AML-193 (cell line): ENCODE data around the gene CCM2L.

Experiments used
- DNase-seq, 2 experiments: peaks; one replicate each; lab custom pipeline; 2025; lab: John Stamatoyannopoulos, UW

CCM2L gene

DNA sequence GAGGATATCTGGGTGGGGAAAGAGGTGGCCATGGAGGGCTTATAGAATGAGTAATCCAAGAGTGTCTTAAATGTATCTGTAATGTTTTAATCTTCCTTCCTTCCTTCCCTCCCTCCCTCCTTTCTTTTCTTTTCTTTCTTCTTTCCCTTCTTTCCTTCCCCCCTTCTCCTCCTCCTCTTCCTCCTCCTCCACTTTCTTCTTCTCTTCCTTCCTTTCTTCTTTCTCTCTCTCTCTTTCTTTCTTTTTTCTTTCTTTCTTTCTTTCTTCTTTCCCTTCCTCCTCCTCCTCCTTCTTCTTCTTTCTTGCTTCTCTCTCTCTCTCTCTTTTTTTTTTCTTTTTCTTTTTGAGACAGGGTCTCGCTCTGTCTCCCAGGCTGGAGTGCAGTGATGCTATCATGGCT lies 49.0 kb downstream of the CCM2L start:
- no peak for DNase-seq

DNA sequence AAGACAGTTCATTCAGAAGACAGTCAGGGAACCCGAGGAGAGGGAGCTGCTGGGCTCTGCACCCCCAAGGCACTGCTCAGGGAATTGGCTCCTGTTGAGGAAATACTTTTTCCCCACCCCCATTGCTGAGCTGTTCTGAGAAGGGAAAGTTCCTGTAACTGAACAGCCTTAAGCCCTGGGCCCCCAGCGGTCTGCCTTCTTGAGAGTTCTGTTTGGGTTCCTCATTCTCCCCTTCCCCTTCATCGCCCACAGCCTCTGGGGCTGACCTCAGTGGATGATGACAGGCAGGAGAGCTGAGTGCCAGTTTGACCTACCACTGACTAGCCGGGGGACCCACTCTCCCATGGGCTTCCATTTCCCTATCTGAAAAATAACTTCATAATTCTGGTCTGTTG lies 52.5 kb downstream of the CCM2L start:
- DNase-seq = peak; percentile 90 to 92

DNA sequence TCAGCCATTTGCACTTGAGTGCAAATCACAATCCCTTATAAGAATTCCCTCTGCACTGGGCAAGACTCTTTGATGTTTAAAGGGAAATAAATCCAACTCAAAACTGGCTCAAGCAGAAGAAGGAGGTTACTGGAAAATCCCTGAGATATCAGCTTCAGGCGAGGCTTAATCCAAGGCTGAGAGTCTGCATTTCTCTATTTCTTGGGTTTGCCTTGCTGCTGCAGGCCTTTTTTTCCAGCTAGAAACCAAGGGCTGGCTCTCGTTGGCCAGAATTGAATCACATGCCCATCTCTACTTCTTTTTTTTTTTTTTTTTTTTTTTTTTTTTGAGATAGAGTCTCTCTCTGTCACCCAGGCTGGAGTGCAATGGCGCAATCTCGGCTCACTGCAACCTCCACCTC lies 53.5 kb downstream of the CCM2L start:
- peak; percentile 54 to 65 for DNase-seq

DNA sequence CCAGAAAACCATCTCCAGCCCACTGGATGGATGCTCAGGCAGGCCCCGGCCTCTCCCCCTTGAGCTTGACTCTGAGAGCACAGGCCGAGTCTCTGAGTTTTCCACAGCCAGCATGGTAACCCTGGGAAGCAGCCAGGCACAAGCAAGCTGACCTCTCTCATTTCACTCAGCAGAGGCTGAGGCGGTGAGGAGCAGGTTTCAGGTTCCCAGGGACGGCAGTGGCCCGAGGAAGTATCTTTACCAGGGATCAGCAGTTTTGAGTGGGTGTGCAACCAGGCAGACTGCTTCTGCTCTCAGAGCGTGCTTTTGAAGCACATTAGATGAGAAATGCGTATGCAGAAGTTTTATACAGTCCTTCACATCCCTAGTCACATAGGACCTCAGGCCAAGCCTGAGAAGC lies 54.4 kb downstream of the CCM2L start:
- DNase-seq = no peak

DNA sequence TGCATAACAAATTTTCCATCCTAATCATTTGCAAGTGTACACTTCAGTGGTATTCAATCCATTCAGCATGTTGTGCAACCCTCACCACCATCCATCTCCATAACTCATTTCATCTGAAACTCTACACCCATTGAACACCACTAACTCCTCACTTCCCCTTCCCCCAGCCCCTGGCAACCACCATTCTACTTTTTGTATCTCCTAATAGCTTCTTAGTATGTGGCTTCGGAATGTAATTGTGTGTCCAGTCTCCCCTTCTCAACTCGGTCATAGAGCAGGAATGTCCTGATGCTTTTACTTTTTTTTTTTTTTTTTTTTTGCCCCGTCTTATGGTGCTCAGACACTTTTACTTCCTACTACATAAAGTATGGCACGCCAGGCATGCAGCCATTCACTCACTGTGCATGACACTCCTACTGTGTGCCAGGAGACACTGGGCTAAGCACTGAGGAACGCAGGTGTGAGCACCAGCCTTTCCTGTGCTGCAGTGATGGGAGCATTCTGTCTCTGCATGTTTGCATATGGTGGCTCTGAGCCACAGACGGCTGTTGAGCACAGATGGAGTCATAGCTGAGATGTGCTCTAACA lies 57.1 kb downstream of the CCM2L start:
- no peak for DNase-seq

DNA sequence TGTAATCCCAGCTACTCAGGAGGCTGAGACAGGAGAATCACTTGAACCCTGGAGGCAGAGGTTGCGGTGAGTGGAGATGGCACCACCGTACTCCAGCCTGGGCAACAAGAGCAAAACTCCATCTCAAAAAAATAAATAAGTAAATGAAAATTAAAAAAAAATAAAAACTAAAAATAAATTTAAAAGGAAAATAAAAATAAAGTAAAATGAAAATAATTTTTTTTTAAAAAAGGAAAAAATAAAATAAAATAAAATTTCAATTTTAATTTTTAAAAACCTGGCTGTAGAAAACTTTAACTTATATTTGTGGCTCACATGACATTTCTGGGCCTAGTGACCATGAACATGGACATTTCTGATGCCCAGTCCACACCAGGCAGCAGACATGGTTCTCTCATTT lies 57.9 kb downstream of the CCM2L start:
- no peak for DNase-seq

DNA sequence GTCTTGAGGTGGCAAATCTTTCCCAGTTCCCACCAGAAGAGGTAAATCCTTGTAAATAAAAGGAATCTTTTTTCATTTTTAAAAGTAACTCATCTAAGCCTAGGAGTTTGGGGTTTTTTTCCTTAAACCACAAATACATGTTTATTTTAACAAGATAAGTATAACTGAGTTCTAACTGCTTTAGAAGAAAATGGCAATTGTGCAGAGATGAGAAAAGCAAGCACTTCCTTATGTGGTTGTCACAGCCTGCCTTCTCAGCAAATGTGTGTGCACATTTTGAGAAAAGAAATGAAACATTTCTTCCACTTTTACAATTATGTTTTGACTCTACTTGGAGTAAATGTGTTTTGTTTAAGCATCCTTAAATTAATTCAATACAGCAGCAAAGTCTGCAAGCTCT lies 59.5 kb downstream of the CCM2L start:
- DNase-seq = no peak

DNA sequence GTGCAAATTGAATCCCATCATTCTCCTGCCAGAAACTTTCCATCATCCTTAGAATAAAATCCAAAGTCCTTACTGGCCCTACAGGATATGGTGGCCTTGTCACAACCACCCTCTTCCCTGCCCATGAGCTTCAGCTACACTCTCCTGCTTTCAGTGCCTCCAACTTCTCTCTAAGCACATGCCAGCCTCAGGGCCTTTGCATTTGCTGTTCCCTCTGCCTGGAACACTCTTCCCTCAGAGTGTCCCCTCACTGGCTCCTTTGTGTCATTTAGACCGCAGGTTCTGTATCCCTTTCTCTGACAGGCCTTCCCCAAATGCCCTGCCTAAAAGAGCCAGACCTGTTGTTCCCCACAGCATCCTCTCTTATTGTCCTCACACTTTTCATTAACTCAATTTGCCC lies 60.0 kb downstream of the CCM2L start:
- no peak for DNase-seq

DNA sequence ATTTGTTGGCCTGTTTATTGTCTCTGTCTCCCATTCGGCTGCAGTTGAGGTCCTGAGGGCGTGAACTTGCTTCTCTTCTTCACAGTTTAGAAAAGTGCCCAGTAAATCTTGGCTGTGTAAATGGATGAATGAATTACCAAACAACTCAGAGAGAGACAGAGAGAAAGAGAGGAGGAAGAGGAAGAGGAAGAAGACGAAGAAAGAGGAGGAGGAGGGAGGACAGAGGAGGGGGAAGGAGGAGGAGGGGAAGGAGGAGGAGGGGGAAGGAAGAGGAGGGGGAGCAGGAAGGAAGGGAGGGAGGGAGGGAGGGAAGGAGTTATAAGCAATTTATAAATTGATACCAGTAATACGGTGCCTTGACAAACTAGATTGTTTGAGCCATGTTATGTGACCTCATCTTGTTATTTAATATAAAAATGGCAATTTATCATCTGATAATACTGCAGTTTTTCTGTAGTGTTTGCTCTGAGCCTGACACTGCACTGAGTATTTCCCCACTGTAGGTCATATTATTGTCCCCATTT lies 60.5 kb downstream of the CCM2L start:
- no peak for DNase-seq

DNA sequence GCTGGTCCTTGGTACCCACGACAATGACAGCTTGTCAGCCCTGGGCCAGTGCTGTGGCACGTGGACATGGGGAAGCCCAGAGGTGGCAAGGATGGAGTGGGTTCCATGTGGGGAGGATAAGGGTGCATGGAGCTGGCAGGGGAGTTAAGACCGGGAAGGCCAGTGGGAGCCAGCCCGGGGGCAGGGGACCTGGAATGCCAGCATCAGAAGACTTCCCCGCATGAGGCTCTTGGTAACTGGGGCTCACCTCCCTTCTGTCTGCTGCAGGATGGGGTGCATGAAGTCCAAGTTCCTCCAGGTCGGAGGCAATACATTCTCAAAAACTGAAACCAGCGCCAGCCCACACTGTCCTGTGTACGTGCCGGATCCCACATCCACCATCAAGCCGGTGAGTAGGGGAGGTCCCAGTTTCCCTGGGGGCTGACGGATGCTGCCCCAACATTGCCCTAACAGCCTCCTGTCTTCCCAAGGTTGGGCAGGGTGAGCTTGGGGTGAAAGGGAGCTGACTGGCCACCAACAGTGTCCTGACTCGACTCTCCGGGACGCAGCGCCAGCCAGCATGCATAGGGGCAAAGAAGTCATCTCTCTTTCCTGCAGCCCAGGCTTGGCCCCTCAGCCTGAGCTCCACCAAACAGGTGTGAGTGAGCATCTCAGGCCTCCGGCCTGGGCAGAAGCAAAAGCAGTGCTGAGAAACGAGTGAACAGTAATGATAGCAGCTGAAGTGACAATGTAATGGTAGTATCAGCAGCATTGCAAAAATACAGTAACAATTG lies 61.3 kb downstream of the CCM2L start:
- no peak for DNase-seq

DNA sequence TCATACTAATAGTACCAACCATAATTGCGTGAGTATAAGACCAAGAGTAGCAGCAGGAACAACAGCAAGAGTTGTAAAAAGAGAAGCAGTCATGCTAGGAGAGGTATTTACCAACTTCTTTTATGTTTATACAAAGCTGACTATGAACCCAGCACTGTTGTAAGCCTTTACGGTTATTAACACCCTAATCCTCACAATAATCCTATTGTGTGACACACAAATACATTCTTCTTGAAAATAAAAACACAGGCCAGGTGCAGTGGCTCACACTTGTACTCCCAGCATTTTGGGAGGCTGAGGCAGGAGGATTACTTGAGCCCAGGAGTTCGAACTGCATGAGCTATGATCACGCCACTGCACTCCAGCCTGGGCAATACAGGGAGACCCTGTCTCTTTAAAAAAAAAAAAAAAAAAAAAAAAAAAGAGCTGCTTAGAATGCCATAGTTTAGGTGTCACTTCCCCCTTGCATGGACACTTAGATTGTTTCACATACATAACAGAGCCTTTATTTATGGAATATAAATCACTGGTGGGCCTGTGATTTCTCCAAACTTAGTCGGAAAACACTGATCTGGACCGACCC lies 62.0 kb downstream of the CCM2L start:
- DNase-seq = no peak

DNA sequence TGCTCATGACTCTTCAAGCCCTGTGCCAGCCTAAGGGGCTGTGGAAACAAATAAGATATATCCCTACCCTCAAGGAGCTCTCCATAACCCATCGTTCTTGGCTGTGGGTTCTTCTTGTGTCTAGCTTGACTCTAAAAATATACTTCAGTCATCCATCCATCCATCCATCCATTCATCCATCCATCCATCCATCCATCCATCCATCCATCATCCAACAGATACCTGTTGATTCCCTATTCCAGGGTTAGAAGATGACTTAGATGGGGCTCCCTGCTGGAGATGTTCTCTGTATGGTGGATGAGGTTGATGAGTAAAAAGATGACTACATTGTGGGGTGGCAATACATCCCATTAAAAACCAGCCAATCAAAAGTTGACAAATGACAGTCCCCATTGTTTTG lies 65.3 kb downstream of the CCM2L start:
- DNase-seq = no peak

DNA sequence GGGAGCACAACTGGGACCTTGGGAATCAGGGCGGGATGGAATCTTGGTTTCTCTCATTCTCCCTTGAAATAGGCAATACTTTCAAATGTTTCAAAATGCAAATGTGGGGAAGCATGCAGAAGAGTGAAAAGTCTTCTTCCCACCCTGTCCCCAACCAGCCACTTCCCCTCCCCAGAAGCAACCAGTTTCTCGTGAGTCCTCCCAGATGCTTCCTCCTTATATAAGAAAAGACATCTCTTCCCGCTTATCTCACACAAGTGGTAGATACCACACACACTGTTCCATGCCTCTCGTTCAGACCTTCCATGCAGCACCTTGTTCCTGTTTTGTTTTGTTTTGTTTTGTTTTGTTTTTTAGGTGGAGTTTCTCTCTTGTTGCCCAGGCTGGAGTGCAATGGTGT lies 67.0 kb downstream of the CCM2L start:
- no peak for DNase-seq

DNA sequence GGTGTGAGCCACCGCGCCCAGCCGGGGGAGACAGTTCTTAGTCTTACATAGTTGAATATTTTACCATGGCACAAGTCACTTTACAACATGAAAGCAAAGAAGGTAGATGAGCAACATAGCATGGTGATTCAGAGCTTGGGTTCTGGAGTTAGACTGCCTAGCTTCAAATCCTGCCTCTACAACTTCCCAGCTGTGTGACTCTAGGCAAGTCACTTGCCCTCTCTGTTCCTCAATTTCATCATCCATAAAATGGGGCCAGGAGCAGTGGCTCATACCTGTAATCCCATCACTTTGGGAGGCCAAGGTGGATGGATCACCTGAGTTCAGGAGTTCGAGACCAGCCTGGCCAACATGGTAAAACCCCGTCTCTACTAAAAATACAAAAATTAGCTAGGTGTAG lies 68.1 kb downstream of the CCM2L start:
- DNase-seq = no peak

DNA sequence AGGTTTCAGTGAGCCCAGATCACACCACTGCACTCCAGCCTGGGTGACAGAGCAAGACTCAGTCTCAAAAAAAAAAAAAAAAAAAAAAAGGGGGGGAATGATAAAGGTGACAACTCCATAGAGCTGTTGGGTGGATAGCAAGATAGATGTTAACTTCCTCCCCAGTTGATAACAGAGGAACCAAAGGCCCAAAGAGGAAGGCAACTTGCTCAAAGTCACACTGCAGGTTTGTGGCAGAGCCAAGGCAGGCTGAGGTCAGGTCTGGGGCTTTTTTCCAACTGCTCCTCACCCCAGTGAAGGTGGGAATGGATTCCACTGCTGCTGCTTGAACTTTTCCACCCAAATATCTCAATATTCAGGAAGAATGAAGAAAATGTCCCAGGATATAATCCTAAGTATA lies 68.6 kb downstream of the CCM2L start:
- DNase-seq = peak; percentile 37 to 42

DNA sequence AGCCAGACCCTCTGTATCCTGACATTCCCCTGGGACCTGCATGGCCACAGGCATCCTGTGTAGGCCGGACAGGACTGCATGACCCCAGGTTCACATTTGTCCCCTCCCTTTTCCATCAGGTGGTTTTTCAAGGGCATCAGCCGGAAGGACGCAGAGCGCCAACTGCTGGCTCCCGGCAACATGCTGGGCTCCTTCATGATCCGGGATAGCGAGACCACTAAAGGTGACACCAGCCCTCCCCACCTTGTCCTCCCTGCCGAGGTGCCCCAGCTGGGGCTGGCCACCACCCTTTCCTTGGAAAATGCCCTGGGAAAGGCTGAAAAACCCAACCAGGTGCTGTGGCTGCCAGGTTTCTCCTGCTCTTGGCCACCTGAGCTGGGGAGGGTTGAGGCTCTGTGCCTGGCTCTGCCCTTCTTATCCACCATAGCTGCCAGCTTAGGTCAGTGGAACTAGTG lies 69.4 kb downstream of the CCM2L start:
- no peak for DNase-seq

DNA sequence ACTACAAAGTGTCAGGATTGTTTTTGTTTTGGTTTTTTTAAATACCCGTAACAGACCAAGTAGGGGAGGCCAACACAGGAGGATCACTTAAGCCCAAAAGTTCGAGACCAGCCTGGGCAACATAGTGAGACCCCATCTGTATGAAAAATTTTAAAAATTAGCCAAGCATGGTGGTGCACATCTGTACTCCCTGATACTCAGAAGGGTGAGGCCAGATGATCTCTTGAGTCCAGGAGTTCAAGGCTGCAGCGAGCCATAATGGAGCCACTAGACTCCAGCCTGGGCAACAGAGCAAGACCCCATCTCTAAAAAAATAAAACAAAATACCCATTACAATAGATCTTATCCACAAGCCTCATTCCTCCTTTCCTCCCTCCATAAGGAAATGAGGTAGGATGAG lies 70.5 kb downstream of the CCM2L start:
- DNase-seq = no peak
